HG03159 (cell line): ENCODE results near the gene RBM23.
"Not testable (repeated sequence)": the region's sequence is repeated elsewhere in the genome, so short reads cannot be mapped to it uniquely, and the experiment has no call there.

Experiments
- ATAC-seq: cut with Tn5 transposase; IDR thresholded peaks from one replicate; pipeline ENCODE4 v1.9.1; 2021; ENCODE audit warnings: mild to moderate bottlenecking, moderate library complexity; ENCODE audit not compliant: unreplicated experiment

The RBM23 gene

DNA sequence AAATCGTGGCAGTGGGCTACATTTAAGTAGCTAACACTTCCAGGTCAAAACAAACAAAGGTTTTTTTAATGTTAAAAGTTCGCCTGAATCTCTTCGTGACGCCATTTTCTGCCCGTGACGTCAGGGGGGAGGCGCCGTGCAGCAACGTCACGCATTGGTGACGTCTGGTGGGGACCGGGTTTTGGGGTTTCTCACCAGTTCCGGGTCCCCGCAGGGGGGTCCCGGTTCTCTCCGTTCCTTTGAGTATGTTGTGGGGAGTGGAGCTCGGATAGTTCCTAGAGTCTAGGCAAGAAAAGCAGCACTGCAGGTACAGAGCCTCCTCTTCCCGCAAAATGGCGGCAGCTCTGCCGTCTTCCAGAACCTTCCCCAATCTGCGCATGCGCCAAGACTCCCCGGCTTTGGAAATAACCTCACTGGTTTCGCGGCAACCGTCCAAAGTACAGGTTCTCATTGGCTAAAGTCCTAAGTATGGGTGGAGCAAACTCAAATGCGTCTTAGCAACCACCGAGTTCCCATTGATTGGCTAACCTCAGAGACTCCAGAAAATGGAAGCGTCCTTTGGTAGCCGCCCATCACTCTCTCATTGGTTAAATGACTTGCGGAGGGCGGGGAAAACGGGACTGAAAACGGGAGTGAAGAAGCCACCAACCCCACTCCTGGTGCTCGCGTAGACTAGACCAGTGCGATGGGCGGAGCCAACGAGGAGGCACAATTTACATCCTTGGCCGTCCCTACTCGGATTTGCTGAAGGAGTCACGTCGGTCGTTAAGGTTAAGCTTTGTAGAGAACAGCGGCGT lies at the start of gene RBM23:
TSS of gene RBM23 (minus strand) at position 346 of the 797 bp plus-strand sequence.
- peak; percentile 93 for ATAC-seq

DNA sequence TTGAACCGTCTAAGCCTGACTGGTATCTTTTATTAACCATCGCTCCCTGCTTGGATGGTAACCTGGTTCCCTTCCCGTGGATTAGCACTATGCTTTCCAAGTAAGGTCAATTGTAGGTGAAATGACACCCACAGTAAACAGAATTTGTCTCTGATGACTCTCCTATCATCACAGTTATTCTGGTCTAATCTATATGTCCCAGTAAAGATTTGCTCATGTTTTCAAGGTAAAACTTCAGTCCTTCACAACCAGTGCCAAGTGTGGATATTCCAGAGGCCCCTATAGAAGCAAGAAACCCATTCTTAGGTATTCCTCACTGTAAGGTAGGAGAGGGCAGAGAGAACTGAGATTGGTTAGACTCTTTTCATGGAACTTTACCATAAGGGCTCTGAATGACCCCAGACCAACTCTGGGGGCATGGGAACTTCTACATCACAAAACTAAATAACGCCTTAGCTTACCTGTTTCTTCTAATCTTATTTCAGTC lies 47.9 kb upstream of the RBM23 start:
- ATAC-seq: no peak

DNA sequence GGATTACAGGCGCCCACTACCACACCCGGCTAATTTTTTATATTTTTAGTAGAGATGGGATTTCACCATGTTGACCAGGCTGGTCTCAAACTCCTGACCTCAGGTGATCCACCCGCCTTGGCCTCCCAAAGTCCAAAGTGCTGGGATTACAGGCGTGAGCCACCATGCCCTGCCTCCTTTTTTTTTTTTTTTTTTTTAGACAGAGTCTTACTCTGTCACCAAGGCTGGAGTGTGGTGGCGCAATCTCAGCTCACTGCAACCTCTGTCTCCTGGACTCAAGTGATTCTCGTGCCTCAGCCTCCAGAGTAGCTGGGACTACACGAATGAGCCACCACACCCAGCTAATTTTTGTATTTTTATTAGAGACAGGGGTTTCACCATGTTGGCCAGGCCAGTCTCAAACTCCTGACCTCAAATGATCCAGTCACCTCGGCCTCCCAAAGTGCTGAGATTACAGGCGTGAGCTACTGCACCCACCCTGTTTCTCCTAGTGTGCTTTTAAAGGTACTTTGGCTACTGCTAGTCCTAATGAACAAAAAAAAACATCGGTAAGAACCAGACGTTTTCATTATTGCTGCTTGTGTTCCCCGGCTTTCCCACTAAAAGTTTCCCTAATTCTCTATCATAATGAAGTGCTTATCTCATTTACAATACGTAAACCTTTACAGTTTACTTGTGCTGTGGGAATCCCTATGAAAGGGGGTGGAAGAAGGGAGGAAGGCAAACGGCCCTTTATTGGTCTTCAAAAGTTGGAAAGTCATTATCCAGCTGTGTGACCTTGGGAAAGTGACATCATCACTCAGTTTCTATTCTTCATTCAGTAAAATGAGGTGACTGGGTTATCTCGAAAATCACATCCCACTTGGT lies 47.2 kb upstream of the RBM23 start:
- ATAC-seq: not testable (repeated sequence)

DNA sequence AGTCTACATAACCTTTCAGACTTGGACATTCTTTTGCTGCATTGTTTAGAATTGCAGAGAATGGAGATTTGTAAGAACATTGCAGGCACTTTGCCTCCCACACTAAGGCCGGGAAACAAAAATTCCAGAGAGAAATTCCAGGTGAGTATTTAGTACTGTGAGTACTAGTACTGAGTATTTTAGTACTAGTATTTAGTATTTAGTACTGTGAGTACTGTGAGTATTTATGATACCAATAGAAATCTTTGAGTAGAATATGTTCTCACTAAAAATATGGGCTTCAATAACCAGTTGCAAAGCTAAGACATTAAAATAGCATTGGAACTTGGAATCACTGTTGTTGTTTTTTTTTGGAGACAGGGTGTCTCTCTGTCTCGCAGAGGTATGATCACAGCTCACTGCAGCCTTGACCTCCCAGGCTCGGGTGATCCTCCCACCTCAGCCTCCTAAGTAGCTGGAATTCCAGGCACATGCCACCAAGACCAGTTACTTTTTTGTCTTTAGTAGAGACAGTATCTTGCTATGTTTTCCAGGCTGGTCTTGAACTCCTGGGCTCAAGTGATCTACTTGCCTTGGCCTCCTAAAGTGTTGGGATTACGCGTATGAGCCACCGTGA lies 43.2 kb upstream of the RBM23 start:
- no peak for ATAC-seq

DNA sequence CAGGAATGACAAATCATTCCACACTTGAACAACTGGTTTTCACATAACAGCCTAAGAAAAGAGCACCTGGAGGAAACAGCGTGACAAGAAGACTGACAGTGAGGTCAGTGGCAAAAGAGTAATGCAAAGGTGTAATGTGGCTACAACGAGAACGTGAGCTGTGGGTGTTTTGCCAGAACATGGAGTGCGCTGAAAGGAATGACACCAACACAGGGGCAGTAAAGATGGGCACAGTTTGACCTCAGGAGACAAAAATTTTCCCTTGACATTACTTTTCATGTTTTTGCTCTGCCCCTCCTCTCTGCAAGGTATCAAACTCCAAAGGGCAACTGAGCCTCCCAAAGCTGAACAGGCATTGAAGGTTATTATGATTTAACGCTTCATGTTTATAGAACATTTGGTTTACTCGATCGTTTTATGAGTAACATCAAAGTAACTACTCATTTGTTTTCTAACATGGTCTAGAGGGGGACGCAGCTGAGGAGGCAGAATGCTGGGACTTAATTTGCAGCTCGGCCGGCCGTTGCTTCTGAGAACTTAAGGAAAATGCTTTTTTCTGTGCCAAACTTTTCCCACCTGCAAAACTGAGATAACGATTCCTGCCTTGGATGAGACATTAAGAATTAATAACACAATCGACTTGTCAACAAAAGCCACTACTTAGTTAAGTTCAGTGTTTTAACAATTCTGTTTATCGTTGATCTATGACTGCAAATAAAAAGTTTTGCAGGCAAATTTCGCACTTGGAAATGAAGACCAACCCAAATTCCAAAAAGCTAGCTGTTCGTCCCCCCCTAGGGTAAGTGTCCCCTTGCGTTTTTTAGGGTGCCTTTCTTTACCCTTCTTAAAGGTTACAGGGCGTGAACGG lies 37.0 kb upstream of the RBM23 start:
- no peak for ATAC-seq

DNA sequence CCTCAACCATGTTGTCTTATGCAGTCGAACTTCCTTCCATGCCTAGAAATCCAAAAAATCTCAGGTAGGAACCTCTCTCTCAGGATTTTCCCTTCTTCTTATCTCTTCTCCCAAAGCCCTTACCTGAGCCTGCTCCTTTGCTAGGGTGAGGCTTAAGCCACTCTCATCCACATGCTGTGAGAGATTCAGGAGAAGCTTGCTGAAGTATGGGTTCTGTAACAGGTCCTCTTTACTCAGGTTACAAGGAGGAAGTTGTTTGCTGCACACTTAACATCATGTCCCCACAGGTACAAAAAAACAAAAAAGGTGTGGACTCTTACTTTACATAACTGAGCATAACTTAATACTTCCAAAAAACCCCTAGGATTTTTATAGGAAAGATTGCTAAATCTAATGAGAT lies 33.5 kb upstream of the RBM23 start:
- no peak for ATAC-seq

DNA sequence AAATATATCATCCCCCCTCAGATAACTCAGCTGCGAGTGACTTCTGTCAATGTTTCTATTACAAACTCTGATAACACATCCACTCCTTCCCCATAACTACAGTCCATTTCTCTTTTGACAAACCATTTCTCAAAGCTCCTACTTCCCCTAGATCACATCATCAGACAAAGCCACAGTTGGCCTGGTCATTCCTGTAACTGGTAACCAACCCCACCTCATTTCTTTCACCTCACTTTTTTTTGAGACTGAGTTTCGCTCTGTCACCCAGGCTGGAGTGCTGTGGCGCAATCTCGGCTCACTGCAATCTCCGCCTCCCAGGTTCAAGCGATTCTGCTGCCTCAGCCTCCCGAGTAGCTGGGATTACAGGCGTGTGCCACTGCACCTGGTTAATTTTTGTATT lies 32.8 kb upstream of the RBM23 start:
- not testable (repeated sequence) for ATAC-seq

DNA sequence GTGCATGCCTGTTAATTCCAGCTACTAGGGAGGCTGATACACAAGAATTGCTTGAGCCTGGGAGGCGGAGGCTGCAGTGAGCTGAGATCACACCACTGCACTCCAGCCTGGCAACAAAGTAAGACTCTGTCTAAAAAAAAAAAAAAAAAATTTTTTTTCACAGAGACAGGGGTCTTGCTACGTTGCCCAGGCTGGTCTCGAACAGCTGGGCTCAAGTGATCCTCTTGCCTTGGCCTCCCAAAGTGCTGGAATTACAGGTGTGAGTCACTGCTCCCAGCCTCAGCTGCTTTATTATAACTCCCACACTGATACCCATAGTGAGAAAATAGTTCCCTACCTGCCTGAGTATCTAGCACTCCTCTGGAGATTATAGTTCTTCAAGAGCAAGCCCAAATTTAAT lies 26.7 kb upstream of the RBM23 start:
- no peak for ATAC-seq

DNA sequence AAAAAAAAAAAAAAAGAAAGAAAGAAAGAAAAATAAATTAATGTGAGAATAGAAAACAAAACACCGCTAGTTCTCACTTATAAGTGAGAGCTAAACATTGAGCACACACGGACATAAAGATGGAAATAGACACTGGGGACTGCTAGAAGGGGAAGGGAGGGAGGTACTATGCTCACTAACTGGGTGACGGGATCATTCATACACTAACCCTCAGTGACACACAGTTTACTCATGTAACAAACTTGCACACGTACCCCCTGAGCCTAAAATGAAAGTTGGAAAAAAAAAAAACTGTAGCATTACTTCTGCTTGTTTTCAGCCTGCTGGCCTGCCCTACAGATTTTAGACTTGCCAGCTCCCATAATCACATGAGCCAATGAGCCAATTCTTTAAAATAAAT lies 20.7 kb upstream of the RBM23 start:
- no peak for ATAC-seq

DNA sequence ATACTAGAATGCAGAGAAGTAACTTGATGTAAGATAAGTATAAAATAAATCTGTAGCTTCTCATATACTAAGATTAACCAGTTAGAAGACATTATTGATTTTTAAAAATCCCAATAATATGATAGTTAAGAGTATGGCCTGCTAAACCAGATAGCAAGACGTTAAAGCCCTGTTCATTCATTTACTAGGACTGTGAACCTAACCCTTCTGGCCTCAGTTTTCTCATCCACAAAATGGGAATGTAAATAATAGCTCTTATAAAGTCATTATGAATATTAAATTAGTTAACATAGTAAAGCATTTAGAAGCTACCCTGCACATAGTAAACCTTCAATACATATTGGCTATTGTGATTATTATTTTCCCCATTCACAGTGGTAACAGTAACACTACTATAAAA lies 16.2 kb upstream of the RBM23 start:
- ATAC-seq: no peak

DNA sequence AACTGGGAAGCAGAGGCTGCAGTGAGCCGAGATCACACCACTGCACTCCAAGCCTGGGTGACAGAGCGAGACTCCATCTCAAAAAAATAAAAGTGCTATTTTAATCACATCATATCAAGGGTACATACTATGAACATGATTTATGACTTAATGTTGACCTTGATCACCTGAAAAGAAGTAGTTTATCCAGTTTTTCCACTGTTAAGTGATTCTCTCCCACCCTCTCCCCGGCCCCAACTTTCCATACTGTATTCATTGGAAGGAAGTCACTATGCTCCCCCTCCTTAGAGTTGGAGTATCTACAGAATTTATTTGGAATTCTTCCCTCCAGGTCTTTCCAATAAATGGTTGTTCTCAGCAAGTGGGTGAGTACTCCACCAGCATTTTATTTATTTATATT lies 13.2 kb upstream of the RBM23 start:
- no peak for ATAC-seq

DNA sequence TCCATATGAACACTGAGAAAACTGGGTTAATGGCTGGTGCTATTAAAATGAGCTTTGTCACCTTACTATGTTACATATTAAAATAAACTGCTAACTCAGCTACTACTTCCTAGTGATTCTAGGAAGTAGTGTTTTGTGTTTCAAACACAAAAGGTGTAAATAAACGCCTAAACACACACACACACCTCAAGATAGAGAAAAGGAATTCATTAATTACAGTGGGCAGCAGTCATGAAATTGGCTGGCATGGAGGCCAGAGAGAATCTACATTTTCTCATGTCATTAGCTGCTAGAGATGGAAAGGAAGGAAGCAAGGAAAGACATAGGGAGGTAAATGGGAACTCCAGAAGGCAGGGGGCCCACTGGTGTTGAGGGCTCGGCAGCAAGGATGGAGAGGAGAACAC lies 11.0 kb upstream of the RBM23 start:
- ATAC-seq: peak; percentile 2

DNA sequence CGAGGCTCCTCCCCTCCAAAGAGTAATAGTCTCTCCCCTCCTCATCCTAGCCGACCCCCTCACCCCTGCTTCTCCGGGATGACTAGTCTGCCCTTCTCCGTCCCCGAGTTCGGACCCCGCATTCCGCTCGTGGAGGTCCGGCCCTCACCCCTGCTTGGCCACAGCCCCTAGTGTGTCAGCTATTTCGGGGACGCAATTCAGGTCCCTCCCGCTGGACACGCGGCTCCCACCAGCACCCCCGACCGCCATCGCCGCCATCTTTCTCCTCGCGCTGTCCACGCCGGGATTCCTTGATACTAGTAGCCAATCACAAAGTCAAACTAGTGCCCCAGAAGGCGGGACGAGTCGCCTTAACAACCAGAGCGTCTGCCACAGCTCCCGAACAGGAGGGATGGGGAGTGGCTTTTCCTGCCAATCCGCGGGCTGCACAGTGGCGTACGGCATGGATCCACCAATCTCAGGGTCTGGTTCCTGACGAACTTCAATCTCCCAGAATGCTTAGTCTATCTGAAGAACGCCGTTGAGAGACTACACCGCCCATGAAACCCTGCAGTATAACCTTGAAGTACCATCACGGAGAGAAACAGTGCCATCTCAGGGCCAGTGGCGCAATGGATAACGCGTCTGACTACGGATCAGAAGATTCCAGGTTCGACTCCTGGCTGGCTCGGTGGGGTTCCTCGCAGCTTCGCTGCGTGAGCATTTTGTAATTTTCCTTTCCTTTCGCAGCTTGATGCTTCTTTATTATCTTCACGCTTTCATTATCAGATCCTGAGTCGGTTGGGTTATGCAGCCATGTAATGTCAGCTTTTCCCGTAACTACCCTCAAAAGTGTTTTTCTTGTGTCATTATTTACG lies 10.4 kb upstream of the RBM23 start, which contains the start of gene PRMT5:
TSS of gene PRMT5 (minus strand) at position 273 of the 857 bp plus-strand sequence. CDS start at position 258, 15 bp downstream.
- peak; percentile 90 for ATAC-seq

DNA sequence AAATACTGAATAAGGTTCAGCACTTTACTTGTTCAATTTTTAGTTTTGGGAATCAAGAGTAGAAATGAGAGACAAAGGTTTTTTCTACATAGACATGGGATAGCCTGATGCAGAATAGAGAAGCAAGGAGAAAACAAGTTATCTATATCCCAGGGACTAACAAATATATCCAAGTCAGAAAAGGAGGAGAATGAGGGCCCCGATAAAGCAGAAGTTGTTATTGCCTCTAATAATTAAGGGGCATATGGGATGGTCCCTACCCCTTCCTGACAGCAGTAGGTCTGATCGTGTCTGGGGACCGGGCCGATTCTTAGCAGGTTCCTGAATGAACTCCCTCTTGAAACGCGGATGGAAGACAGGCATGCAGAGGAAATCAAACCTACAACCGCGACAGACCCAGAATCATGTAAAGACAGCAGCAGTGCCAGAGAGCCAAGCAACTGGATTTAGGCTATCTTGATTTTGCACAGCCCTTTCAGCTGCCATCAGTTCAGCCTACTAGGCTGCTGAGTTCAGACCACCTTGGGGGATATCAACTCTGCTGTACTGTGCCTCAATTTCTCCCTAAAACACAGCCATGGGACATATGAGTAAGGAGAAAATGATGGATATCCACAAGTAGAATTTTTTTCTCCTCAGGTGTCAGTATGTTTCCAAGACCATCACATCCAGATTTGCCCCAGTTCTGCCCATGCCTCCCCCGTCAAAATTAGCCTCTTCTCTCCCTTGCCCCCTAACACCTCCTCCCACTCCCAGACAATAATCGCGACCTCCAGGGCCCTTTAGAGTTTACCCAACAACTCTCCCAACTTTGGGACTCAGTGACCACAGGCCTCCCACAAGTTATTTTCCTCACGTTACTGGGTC lies 9.5 kb upstream of the RBM23 start:
- no peak for ATAC-seq

DNA sequence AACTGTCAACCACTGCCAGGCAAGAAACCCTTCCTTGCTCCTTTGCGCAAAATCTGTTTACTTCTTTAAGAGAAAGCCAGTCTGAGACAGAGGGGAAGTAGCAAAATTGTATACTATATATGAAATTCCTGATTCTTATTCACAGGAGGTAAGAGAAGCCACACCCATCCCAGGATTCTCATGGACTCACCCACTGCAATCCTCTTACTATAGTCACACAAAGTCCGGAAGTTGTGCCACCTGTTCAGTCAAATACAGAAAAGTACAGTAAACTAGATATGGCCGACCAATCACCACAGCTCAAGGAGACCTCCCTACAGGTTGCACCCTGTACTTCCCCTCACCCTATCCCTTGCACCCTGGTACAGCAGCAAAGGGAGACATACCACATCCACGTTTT lies 7.4 kb upstream of the RBM23 start:
- no peak for ATAC-seq

DNA sequence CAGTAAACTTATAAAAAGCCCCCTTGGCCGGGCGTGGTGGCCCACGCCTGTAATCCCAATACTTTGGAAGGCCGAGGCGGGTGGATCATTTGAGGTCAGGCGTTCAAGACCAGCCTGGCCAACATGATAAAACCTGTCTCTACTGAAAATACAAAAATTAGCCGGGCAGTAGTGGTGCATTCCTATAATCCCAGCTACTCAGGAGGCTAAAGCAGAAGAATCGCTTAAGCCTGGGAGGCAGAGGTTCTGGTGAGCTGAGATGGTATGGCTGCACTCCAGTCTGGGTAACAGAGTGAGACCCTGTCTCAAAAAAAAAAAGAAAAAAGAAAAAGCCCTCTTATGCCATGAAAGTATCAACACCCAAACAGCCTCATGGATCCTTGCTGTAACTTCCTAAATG lies 6.6 kb upstream of the RBM23 start:
- ATAC-seq: no peak

DNA sequence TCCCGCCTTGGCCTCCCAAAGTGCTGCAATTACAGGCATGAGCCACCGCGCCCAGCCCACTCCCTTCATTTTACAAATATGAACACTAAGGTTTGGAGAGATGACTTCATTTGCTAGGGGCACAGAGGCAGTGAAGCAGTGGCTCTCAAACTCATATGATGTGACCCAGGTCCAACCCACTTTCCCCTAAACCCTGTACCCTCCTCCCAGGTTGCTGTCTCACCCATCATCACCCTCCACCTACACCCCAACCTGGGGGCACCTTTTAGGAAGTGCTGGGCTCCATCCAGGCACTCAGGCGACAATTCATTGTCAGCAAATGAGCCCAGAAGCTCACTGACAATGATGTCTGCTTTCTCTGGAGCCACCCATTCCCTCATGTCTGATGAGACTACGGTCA lies 4.8 kb upstream of the RBM23 start:
- ATAC-seq: no peak

DNA sequence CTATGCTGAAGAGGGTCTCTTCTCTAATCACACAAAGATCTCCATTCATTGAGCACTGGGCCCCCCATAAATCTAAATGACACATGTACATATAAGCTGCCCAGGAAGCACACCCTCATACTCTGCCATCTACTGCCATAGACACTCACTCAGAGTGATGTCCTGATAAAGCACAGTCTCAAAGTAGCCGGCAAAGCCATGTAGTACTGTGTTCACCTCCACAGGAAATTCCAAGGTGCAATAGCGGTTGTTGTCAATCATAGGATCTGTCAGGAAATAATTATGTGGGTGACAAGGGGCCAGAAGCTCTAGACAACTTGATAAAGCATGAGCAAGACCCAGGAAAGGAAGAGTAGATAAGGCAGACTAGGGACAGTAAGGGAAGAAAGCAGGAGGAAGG lies 3.3 kb upstream of the RBM23 start:
- ATAC-seq: no peak

DNA sequence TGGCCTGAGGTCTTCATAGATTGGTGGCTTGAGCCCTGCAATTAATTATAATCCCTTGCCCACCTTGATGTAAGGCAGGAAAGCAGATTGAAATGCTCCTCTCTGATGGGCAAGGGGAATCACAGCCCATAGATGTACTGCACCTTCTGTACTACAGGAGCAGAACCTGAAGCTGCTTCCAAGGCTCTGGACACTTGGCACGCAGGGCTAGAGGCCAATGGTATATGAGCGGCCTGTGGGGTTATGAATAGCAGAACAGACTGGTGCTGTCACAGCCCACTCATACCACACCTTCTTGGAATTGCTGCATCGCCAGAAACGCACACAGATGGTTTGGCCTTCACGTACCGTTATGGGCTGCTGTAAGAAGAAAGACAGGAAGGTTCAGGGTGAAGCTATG lies 1.7 kb upstream of the RBM23 start:
- ATAC-seq: no peak
